ENCODE data around the gene ZDHHC16.

- TF ChIP-seq POLR2AphosphoS5 (IDR thresholded peaks at IDR 0.05; ENCODE audit: low read depth, low read length), result no peak
- TF ChIP-seq POLR2A (IDR thresholded peaks at IDR 0.05; ENCODE audit: low read depth, low read length), result no peak
- TF ChIP-seq TAF1 (IDR thresholded peaks at IDR 0.05; ENCODE audit: borderline replicate concordance, low read depth, low read length), result no peak
Observed at GRCh38 chr10:97450828-97451227, 4.9 kb downstream of the ZDHHC16 start.
